Measurements from ENCODE around the gene HNRNPLL.
A peak's percentile ranks its signal among the peaks of the same experiment; 100 is the strongest.

The HNRNPLL gene

GRCh38 chr2:38635139-38635538 is 32.4 kb upstream of the HNRNPLL start:
- no peaks in the 10 kb centered on the region for H3K36me3 ChIP-seq (ENCODE audit: control insufficient read depth, insufficient read depth, low read length)
- no peaks in the 10 kb centered on the region for H3K9me3 ChIP-seq (ENCODE audit: control insufficient read depth, low read length)
- no peak overlapping the region for H3K4me3 ChIP-seq (ENCODE audit: insufficient read depth, low read depth, low read length, poor library complexity, severe bottlenecking)
- H3K4me1 ChIP-seq (ENCODE audit: control insufficient read depth, insufficient read depth, low read length, poor library complexity, severe bottlenecking) = peaks cover 6% of the 10 kb centered on the region
- no peak for DNase-seq
- no peaks in the 10 kb centered on the region for H3K27me3 ChIP-seq (replicated peaks; ENCODE audit: control insufficient read depth, insufficient read depth, low read length, poor library complexity, severe bottlenecking)
- H3K27ac ChIP-seq (ENCODE audit: insufficient read depth, low read length, poor library complexity, severe bottlenecking) = no peak overlapping the region

- Histone ChIP-seq H3K27ac (ENCODE audit: insufficient read depth, low read length, poor library complexity, severe bottlenecking) (no peak overlapping the region), H3K4me1 (ENCODE audit: control insufficient read depth, insufficient read depth, low read length, poor library complexity, severe bottlenecking) (peaks cover 6% of the 10 kb centered on the region), H3K27me3 (replicated peaks; ENCODE audit: control insufficient read depth, insufficient read depth, low read length, poor library complexity, severe bottlenecking) (no peaks in the 10 kb centered on the region), H3K36me3 (ENCODE audit: control insufficient read depth, insufficient read depth, low read length) (no peaks in the 10 kb centered on the region), H3K9me3 (ENCODE audit: control insufficient read depth, low read length) (no peaks in the 10 kb centered on the region), H3K4me3 (ENCODE audit: insufficient read depth, low read depth, low read length, poor library complexity, severe bottlenecking) (no peak overlapping the region)
- DNase-seq = no peak
Observed at GRCh38 chr2:38634684-38635083, 32.0 kb upstream of the HNRNPLL start.

GRCh38 chr2:38633895-38634294 is 31.2 kb upstream of the HNRNPLL start:
- DNase-seq = no peak
- Histone ChIP-seq H3K36me3 (ENCODE audit: control insufficient read depth, insufficient read depth, low read length) (no peaks in the 10 kb centered on the region), H3K27ac (ENCODE audit: insufficient read depth, low read length, poor library complexity, severe bottlenecking) (no peak overlapping the region), H3K9me3 (ENCODE audit: control insufficient read depth, low read length) (no peaks in the 10 kb centered on the region), H3K27me3 (replicated peaks; ENCODE audit: control insufficient read depth, insufficient read depth, low read length, poor library complexity, severe bottlenecking) (no peaks in the 10 kb centered on the region), H3K4me3 (ENCODE audit: insufficient read depth, low read depth, low read length, poor library complexity, severe bottlenecking) (no peak overlapping the region), H3K4me1 (ENCODE audit: control insufficient read depth, insufficient read depth, low read length, poor library complexity, severe bottlenecking) (peaks cover 6% of the 10 kb centered on the region)

GRCh38 chr2:38632980-38633379 is 30.3 kb upstream of the HNRNPLL start:
- no peaks in the 10 kb centered on the region for H3K27me3 ChIP-seq (replicated peaks; ENCODE audit: control insufficient read depth, insufficient read depth, low read length, poor library complexity, severe bottlenecking)
- H3K9me3 ChIP-seq (ENCODE audit: control insufficient read depth, low read length) = no peaks in the 10 kb centered on the region
- no peak overlapping the region for H3K27ac ChIP-seq (ENCODE audit: insufficient read depth, low read length, poor library complexity, severe bottlenecking)
- H3K36me3 ChIP-seq (ENCODE audit: control insufficient read depth, insufficient read depth, low read length) = no peaks in the 10 kb centered on the region
- H3K4me3 ChIP-seq (ENCODE audit: insufficient read depth, low read depth, low read length, poor library complexity, severe bottlenecking) = no peak overlapping the region
- peaks cover 6% of the 10 kb centered on the region for H3K4me1 ChIP-seq (ENCODE audit: control insufficient read depth, insufficient read depth, low read length, poor library complexity, severe bottlenecking)
- DNase-seq = no peak

GRCh38 chr2:38631976-38632375 is 29.2 kb upstream of the HNRNPLL start:
- H3K9me3 ChIP-seq (ENCODE audit: control insufficient read depth, low read length) = no peaks in the 10 kb centered on the region
- no peak overlapping the region for H3K27ac ChIP-seq (ENCODE audit: insufficient read depth, low read length, poor library complexity, severe bottlenecking)
- peaks cover 6% of the 10 kb centered on the region for H3K4me1 ChIP-seq (ENCODE audit: control insufficient read depth, insufficient read depth, low read length, poor library complexity, severe bottlenecking)
- H3K4me3 ChIP-seq (ENCODE audit: insufficient read depth, low read depth, low read length, poor library complexity, severe bottlenecking) = no peak overlapping the region
- no peaks in the 10 kb centered on the region for H3K27me3 ChIP-seq (replicated peaks; ENCODE audit: control insufficient read depth, insufficient read depth, low read length, poor library complexity, severe bottlenecking)
- no peak for DNase-seq
- H3K36me3 ChIP-seq (ENCODE audit: control insufficient read depth, insufficient read depth, low read length) = no peaks in the 10 kb centered on the region

- Histone ChIP-seq H3K27me3 (replicated peaks; ENCODE audit: control insufficient read depth, insufficient read depth, low read length, poor library complexity, severe bottlenecking) (no peaks in the 10 kb centered on the region), H3K4me1 (ENCODE audit: control insufficient read depth, insufficient read depth, low read length, poor library complexity, severe bottlenecking) (peaks cover 18% of the 10 kb centered on the region), H3K4me3 (ENCODE audit: insufficient read depth, low read depth, low read length, poor library complexity, severe bottlenecking) (no peak overlapping the region), H3K9me3 (ENCODE audit: control insufficient read depth, low read length) (no peaks in the 10 kb centered on the region), H3K36me3 (ENCODE audit: control insufficient read depth, insufficient read depth, low read length) (no peaks in the 10 kb centered on the region), H3K27ac (ENCODE audit: insufficient read depth, low read length, poor library complexity, severe bottlenecking) (no peak overlapping the region)
- DNase-seq = no peak
Observed at GRCh38 chr2:38629684-38630083, 27.0 kb upstream of the HNRNPLL start.

GRCh38 chr2:38627391-38627790 is 24.7 kb upstream of the HNRNPLL start:
- Histone ChIP-seq H3K4me3 (ENCODE audit: insufficient read depth, low read depth, low read length, poor library complexity, severe bottlenecking) (no peak overlapping the region), H3K27me3 (replicated peaks; ENCODE audit: control insufficient read depth, insufficient read depth, low read length, poor library complexity, severe bottlenecking) (no peaks in the 10 kb centered on the region), H3K36me3 (ENCODE audit: control insufficient read depth, insufficient read depth, low read length) (no peaks in the 10 kb centered on the region), H3K9me3 (ENCODE audit: control insufficient read depth, low read length) (no peaks in the 10 kb centered on the region), H3K4me1 (ENCODE audit: control insufficient read depth, insufficient read depth, low read length, poor library complexity, severe bottlenecking) (peaks cover 12% of the 10 kb centered on the region), H3K27ac (ENCODE audit: insufficient read depth, low read length, poor library complexity, severe bottlenecking) (no peak overlapping the region)
- no peak for DNase-seq

GRCh38 chr2:38626326-38627035 is 23.8 kb upstream of the HNRNPLL start:
- no peak overlapping the region for H3K27ac ChIP-seq (ENCODE audit: insufficient read depth, low read length, poor library complexity, severe bottlenecking)
- H3K4me3 ChIP-seq (ENCODE audit: insufficient read depth, low read depth, low read length, poor library complexity, severe bottlenecking) = no peak overlapping the region
- no peaks in the 10 kb centered on the region for H3K36me3 ChIP-seq (ENCODE audit: control insufficient read depth, insufficient read depth, low read length)
- no peaks in the 10 kb centered on the region for H3K9me3 ChIP-seq (ENCODE audit: control insufficient read depth, low read length)
- DNase-seq = peak in 2 of 3 donors; percentile 19 to 41
- H3K27me3 ChIP-seq (replicated peaks; ENCODE audit: control insufficient read depth, insufficient read depth, low read length, poor library complexity, severe bottlenecking) = no peaks in the 10 kb centered on the region
- H3K4me1 ChIP-seq (ENCODE audit: control insufficient read depth, insufficient read depth, low read length, poor library complexity, severe bottlenecking) = peaks cover 12% of the 10 kb centered on the region

GRCh38 chr2:38622210-38622609 is 19.5 kb upstream of the HNRNPLL start:
- H3K9me3 ChIP-seq (ENCODE audit: control insufficient read depth, low read length) = no peaks in the 10 kb centered on the region
- no peak for DNase-seq
- H3K27me3 ChIP-seq (replicated peaks; ENCODE audit: control insufficient read depth, insufficient read depth, low read length, poor library complexity, severe bottlenecking) = no peaks in the 10 kb centered on the region
- H3K4me3 ChIP-seq (ENCODE audit: insufficient read depth, low read depth, low read length, poor library complexity, severe bottlenecking) = no peak overlapping the region
- H3K27ac ChIP-seq (ENCODE audit: insufficient read depth, low read length, poor library complexity, severe bottlenecking) = no peak overlapping the region
- peaks cover 12% of the 10 kb centered on the region for H3K4me1 ChIP-seq (ENCODE audit: control insufficient read depth, insufficient read depth, low read length, poor library complexity, severe bottlenecking)
- H3K36me3 ChIP-seq (ENCODE audit: control insufficient read depth, insufficient read depth, low read length) = no peaks in the 10 kb centered on the region

GRCh38 chr2:38621018-38621417 is 18.3 kb upstream of the HNRNPLL start:
- Histone ChIP-seq H3K4me1 (ENCODE audit: control insufficient read depth, insufficient read depth, low read length, poor library complexity, severe bottlenecking) (peaks cover 5% of the 10 kb centered on the region), H3K27me3 (replicated peaks; ENCODE audit: control insufficient read depth, insufficient read depth, low read length, poor library complexity, severe bottlenecking) (no peaks in the 10 kb centered on the region), H3K9me3 (ENCODE audit: control insufficient read depth, low read length) (no peaks in the 10 kb centered on the region), H3K27ac (ENCODE audit: insufficient read depth, low read length, poor library complexity, severe bottlenecking) (no peak overlapping the region), H3K4me3 (ENCODE audit: insufficient read depth, low read depth, low read length, poor library complexity, severe bottlenecking) (no peak overlapping the region), H3K36me3 (ENCODE audit: control insufficient read depth, insufficient read depth, low read length) (no peaks in the 10 kb centered on the region)
- DNase-seq = no peak
